Measurements from ENCODE around the gene PSME2. TPM values are rescaled to one million over a fixed set of nuclear protein-coding genes. Genes with fewer than 3 reads are reported as not detected.

PSME2 gene
- total RNA-seq, 2 donors from 2014 or later = 24.6 to 28.8 TPM

DNA sequence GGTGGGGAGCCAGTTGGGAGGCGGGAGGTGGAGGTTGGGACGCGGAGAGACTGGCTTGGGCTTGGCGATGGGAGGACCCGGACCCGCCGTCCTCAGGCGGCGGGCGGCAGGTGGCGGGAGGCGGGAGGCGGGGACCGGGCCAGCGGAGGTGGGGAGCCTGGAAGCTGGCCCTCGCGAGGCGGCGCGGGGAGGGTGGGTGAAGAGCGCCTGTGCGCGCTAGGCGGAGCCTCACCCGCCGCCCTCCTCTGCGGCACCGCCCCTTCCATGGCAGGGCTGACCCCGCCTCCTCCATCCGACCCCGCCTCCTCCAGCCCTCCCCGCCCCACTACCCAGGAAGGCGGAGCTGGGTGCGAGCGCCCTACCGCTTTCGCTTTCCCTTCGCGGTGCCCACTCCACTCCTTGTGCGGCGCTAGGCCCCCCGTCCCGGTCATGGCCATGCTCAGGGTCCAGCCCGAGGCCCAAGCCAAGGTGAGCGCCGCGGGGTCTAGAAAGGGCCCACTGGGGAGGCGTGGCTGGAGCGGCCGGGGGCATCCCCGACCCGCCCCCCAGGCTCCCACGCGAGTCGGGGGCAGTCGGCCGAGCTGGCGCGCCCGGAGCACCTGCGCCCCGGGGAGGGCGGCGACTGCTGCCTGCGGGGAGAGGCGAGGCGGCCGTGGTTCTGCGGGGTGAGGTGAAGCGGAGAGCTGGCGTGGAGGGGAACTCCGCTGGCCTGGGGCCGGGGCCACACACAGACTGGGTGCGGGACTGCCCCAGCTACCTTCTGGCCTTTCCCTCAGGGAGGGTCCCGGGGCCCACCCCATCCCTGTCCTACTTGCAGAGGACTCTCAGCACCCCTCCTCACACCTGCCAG, 10.4 kb downstream of the PSME2 start, which contains the start of gene PSME1:
Gene PSME1 (plus strand): TSS at position 361 of the 850 bp plus-strand sequence. CDS start 69 bp downstream, at position 430.
- no peaks in the 10 kb centered on the region for H3K27me3 ChIP-seq (replicated peaks; ENCODE audit: insufficient read depth)
- TF ChIP-seq, protein P1, sequence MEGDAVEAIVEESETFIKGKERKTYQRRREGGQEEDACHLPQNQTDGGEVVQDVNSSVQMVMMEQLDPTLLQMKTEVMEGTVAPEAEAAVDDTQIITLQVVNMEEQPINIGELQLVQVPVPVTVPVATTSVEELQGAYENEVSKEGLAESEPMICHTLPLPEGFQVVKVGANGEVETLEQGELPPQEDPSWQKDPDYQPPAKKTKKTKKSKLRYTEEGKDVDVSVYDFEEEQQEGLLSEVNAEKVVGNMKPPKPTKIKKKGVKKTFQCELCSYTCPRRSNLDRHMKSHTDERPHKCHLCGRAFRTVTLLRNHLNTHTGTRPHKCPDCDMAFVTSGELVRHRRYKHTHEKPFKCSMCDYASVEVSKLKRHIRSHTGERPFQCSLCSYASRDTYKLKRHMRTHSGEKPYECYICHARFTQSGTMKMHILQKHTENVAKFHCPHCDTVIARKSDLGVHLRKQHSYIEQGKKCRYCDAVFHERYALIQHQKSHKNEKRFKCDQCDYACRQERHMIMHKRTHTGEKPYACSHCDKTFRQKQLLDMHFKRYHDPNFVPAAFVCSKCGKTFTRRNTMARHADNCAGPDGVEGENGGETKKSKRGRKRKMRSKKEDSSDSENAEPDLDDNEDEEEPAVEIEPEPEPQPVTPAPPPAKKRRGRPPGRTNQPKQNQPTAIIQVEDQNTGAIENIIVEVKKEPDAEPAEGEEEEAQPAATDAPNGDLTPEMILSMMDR (IDR thresholded peaks at IDR 0.05) = no peak
- peaks cover 13% of the 10 kb centered on the region for H3K36me3 ChIP-seq
- peaks cover 12 to 30% of the 10 kb centered on the region in 2 donors for H3K4me1 ChIP-seq (ENCODE audit: control insufficient read depth in 1 of 2, low read depth in 2 of 2)
- H3K4me3 ChIP-seq = peak within 1 kb of the TSS; percentile 95
- ATAC-seq (ENCODE audit: insufficient number of reproducible peaks, low FRiP score, low read depth) (peak; percentile 83), DNase-seq (ENCODE audit: low spot score) (peak; percentile 81)
- H3K9me3 ChIP-seq = no peaks in the 10 kb centered on the region
- peak within 1 kb of the TSS; percentile 57 to 84 for H3K27ac ChIP-seq

GRCh38 chr14:24135584-24135833, 10.9 kb downstream of the PSME2 start:
- ATAC-seq (ENCODE audit: insufficient number of reproducible peaks, low FRiP score, low read depth) (no peak), DNase-seq (ENCODE audit: low spot score) (no peak)
- Histone ChIP-seq H3K27ac (peak overlapping the region; percentile 29 to 84), H3K36me3 (peaks cover 13% of the 10 kb centered on the region), H3K4me1 (ENCODE audit: control insufficient read depth in 1 of 2, low read depth in 2 of 2) (peaks cover 12 to 30% of the 10 kb centered on the region in 2 donors), H3K27me3 (replicated peaks; ENCODE audit: insufficient read depth) (no peaks in the 10 kb centered on the region), H3K4me3 (peak overlapping the region; percentile 95), H3K9me3 (no peaks in the 10 kb centered on the region)
- TF ChIP-seq, protein P1 (IDR thresholded peaks at IDR 0.05) = no peak

DNA sequence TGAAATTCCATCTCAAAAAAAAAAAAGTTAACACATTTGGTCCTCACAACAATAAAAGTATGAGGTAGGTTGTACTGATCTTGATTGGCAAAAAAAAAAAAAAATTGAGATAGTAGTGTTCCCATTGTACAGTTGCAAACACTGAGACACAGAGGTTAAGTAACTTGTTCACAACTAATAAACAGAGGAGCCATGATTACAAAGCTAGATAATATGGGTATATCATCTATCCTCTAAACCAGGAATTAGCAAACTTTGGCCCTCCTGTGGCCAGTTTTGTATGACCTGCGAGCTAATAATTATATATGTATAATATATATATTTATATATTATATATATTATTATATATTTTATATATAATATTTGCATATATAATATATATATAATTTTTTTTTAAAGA, 12.7 kb downstream of the PSME2 start:
- TF ChIP-seq, protein P1 (IDR thresholded peaks at IDR 0.05) = no peak
- peaks cover 8 to 19% of the 10 kb centered on the region in 2 donors for H3K4me1 ChIP-seq (ENCODE audit: control insufficient read depth in 1 of 2, low read depth in 2 of 2)

DNA sequence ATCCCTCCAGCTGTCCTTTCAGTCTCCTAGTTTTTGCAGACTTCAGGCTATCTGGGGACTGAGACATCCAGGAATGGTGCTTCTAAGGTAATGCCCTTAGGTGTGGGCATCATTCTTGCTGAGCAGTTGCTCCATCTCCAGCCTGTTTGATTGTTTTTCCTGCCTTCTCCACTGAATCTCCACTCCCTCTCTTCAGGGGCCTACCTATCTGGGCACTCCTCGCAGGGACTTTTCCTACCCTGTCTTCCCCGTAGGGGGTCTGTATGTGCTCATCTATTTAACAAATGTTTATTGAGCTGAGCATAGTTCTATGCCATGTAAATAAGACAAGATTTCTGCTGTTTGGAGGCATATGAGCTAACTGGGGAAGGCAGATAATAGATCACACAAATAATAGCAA, 13.4 kb downstream of the PSME2 start:
- Histone ChIP-seq H3K4me3 (no peak overlapping the region), H3K27ac (no peak overlapping the region), H3K9me3 (no peaks in the 10 kb centered on the region), H3K36me3 (no peaks in the 10 kb centered on the region), H3K27me3 (replicated peaks; ENCODE audit: insufficient read depth) (no peaks in the 10 kb centered on the region), H3K4me1 (ENCODE audit: control insufficient read depth in 1 of 2, low read depth in 2 of 2) (peaks cover 8 to 19% of the 10 kb centered on the region in 2 donors)
- TF ChIP-seq, protein P1 (IDR thresholded peaks at IDR 0.05) = no peak
- DNase-seq (ENCODE audit: low spot score) (no peak), ATAC-seq (ENCODE audit: insufficient number of reproducible peaks, low FRiP score, low read depth) (no peak)

More for the DNA sequence above, 12.7 kb downstream of the PSME2 start:
- Histone ChIP-seq H3K27me3 (replicated peaks; ENCODE audit: insufficient read depth) (no peaks in the 10 kb centered on the region), H3K4me3 (no peak overlapping the region), H3K27ac (no peak overlapping the region), H3K9me3 (no peaks in the 10 kb centered on the region), H3K36me3 (peaks cover 7% of the 10 kb centered on the region)
- DNase-seq (ENCODE audit: low spot score) (no peak), ATAC-seq (ENCODE audit: insufficient number of reproducible peaks, low FRiP score, low read depth) (no peak)

- no peaks in the 10 kb centered on the region for H3K36me3 ChIP-seq
- DNase-seq (ENCODE audit: low spot score) = no peak
- no peak overlapping the region for H3K4me3 ChIP-seq
- H3K9me3 ChIP-seq = no peaks in the 10 kb centered on the region
- TF ChIP-seq, protein P1 (IDR thresholded peaks at IDR 0.05) = no peak
- no peaks in the 10 kb centered on the region for H3K27me3 ChIP-seq (replicated peaks; ENCODE audit: insufficient read depth)
- no peak for ATAC-seq (ENCODE audit: insufficient number of reproducible peaks, low FRiP score, low read depth)
- H3K27ac ChIP-seq = no peak overlapping the region
- peaks cover 7 to 13% of the 10 kb centered on the region in 2 donors for H3K4me1 ChIP-seq (ENCODE audit: control insufficient read depth in 1 of 2, low read depth in 2 of 2)
Observed at GRCh38 chr14:24132061-24132685, 14.2 kb downstream of the PSME2 start.

All from thoracic aorta (tissue), 2 donors.